ENCODE results near the gene MEIOB.

- no peak for TF ChIP-seq POLR2AphosphoS5 (IDR thresholded peaks at IDR 0.05; ENCODE audit: low read depth, low read length)
- TF ChIP-seq REST (IDR thresholded peaks at IDR 0.05; ENCODE audit: insufficient read depth in 1 of 2, low read depth in 2 of 2, low read length in 2 of 2), result no peak
- TF ChIP-seq FOXP2 (optimal IDR thresholded peaks at IDR 0.05; ENCODE audit: borderline replicate concordance, extremely low read depth, extremely low read length, insufficient read depth), result no peak
- TF ChIP-seq TAF1 (IDR thresholded peaks at IDR 0.05; ENCODE audit: borderline replicate concordance, insufficient read depth, low read length), result no peak
- TF ChIP-seq SIN3A (IDR thresholded peaks at IDR 0.05; ENCODE audit: borderline replicate concordance, insufficient read depth, low read length), result no peak
Measured at GRCh38 chr16:1874854-1875253, 2.9 kb upstream of the MEIOB start.
